Hindlimb muscle (tissue), 1 donor: ENCODE data around the gene PPP1R9B. TPM values are rescaled to one million over a fixed set of nuclear protein-coding genes. Genes with fewer than 3 reads are reported as not detected.

ENCODE experiments used
- DNase-seq: peaks from one replicate; pipeline ENCODE4 v3.0.0-alpha.2; 2013
- polyA plus RNA-seq: library from polyadenylated mRNA; unstranded; fragments of 120-200 nt; gene quantifications from one replicate; pipeline ENCODE4 v1.2.1, GENCODE V29; 2013; ENCODE audit not compliant: insufficient read length

PPP1R9B gene
- polyA plus RNA-seq, 1 donor = 41.1 TPM

- peak; percentile 90 for DNase-seq
Observed at GRCh38 chr17:50173335-50173941, 23.0 kb upstream of the PPP1R9B start.

- DNase-seq = no peak
Observed at GRCh38 chr17:50172936-50173334, 22.5 kb upstream of the PPP1R9B start.

- no peak for DNase-seq
Observed at GRCh38 chr17:50172130-50172529, 21.7 kb upstream of the PPP1R9B start.

- no peak for DNase-seq
Observed at GRCh38 chr17:50171371-50172071, 21.0 kb upstream of the PPP1R9B start.

DNA sequence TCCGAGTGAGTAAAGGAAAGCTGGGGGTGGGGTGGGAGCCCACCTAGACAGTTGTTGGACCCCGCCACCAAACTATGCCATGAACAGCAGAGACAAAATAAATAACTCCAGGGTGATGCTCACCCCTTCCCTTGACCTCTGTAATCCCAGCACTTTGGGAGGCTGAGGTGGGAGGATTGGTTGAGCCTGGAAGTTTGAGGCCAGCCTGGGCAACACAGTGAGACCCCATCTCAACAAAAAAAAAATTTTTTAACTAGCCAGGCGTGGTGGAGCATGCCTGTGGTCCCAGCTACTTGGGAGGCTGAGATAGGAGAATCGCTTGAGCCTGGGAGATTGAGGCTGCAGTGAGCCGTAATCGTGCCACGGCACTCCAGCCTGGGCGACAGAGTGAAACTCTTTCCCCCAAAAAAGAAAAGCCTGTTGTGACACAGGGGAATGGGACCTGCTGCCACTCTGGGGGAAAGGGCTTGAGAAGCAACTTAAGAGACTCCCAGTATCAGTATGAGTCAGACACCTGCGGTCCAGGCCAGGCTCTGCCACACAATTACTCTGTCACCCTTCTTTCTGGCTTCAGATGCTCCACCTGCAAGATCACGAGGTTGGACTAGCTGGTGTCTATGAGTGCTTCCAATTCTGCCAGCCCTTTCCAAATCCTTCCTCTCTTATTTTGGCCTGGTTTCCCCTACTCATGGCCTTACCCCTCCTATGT is 20.3 kb upstream of the PPP1R9B start:
- no peak for DNase-seq

GRCh38 chr17:50169881-50170459 is 19.5 kb upstream of the PPP1R9B start:
- DNase-seq = no peak

DNA sequence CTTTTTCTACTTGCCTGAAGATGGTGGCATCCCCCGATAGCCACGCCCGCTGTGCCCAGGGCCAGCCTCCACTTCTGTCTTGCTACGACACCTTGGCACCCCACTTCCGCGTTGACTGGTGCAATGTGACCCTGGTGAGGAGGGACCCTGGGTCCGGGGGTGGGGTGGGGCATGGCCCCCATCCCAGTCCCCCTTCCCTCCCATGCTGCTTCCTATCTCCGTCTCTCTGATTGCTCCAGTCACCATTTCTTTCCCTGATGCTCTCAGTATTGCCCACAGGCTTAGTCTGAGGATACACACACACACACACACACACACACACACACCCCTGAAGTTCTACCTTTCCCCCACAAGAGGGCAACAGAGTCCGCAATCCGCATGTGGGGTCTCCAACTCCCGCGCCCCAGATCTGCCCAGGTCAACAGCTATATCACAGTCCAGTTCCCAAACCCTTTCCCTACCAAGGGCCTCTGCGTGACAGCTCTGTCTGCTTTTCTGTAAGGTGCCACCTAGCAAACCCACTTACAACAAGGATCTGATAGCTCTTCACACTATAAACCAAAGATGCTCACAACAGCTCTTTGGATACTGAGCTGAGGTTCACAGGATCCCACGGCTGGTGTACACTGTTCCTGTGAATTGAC is 18.8 kb upstream of the PPP1R9B start:
- DNase-seq = no peak

DNA sequence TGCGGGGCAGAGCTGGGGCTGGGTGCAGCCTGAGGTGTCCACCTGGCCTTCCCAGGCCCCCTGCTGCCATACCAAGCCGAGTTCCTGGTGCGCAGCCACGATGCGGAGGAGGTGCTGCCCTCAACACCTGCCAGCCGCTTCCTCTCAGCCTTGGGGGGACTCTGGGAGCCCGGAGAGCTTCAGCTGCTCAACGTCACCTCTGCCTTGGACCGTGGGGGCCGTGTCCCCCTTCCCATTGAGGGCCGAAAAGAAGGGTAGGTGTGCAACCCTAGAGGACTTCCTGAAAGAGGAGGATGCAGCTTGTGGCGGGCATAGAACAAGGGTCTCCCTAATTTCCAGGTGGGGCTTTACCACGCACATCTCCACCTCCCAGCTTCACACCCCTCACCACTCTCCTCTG is 17.8 kb upstream of the PPP1R9B start:
- DNase-seq = no peak

DNA sequence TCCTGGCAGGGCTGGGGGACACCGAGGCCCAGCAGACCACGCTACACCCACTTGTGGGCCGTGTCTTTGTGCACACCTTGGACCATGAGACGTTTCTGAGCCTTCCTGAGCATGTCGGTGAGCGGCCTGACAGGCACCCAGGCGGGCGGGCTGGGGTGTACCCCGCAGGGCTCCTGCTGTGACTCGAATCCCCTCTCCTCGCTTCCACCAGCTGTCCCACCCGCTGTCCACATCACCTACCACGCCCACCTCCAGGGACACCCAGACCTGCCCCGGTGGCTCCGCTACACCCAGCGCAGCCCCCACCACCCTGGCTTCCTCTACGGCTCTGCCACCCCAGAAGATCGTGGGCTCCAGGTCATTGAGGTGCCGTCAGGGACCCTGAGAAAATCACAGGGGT is 16.9 kb upstream of the PPP1R9B start:
- no peak for DNase-seq

- DNase-seq = no peak
Observed at GRCh38 chr17:50166518-50167181, 16.2 kb upstream of the PPP1R9B start.

GRCh38 chr17:50165867-50166517 is 15.5 kb upstream of the PPP1R9B start, which contains the start of gene SGCA:
SGCA (plus strand) TSS chr17:50166005; CDS start chr17:50166041, 36 bp downstream.
- DNase-seq = no peak

DNA sequence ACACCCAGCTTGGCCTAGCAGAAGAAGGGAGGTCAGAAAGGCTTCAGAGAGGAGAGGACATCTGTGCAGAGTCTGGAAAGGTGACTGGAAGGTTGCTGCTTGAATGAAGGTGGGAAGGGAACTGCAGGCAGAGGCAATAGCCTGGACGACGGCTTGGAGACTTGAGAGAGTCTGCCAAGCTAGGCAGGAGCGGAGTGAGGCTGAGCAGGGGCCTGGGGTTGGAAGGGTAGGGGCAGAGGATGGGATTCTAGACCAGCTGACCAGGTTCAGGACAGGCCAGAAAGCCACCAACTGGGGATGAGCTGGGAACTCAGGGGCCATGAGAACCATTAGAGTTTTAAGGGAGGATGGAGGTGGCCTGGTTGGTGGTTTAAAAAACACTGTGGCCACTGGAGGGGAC is 15.0 kb upstream of the PPP1R9B start:
- DNase-seq = no peak

GRCh38 chr17:50165066-50165465 is 14.6 kb upstream of the PPP1R9B start:
- no peak for DNase-seq

GRCh38 chr17:50164697-50164988 is 14.2 kb upstream of the PPP1R9B start:
- DNase-seq = no peak

DNA sequence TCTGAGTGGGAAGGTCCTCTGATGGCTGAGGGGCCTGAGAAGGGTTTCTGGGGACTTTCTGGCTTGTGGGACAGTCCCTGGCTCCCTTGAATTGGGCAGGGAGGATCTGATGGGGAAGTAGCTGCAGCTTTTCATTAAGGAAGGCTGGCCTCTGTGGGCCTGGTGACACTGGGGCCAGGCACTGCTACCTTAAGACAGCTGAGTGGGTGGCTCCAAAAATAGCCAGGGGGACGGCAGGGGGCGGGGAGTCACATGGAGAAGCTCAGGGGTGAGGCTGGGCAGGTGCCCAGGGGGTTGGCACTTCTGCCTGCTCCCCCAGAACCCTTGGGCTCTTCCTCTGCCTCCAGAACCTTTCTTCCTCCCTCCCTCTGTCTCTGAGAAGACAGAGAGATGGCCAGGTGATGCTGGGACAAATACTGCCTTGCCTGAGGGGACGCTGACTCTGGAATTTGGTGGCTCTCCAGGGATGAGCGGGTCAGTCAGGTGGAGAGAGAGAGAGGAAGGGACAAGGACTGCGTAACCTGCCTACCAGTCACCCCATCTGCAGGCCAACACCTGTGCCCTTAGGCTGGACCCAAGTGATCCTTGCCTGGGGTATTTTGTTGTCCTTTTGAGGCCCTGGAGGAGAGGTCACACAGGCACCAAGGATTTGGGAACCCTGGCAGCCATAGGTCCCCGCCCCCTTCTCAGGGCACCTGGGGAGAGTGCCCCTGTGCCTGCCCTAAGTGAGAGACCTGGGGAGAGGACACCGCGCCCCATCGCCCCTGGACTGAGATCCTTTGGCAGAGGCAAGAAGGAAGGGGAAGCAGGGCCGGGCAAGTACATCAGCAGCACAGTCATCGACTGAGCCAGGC is 13.6 kb upstream of the PPP1R9B start:
- DNase-seq = no peak

- DNase-seq = no peak
Observed at GRCh38 chr17:50162466-50163254, 12.2 kb upstream of the PPP1R9B start.

- no peak for DNase-seq
Observed at GRCh38 chr17:50161911-50162288, 11.4 kb upstream of the PPP1R9B start.

- peak; percentile 97 for DNase-seq
Observed at GRCh38 chr17:50161023-50161910, 10.8 kb upstream of the PPP1R9B start.

- no peak for DNase-seq
Observed at GRCh38 chr17:50157891-50158290, 7.4 kb upstream of the PPP1R9B start.
